Nucleus accumbens (tissue), 56 donors: ENCODE results near the gene TUBB2B.

ENCODE experiments used
- DNase-seq, 56 donors: peaks; one replicate each; lab custom pipeline; 2025; lab: John Stamatoyannopoulos, UW

Gene TUBB2B

DNA sequence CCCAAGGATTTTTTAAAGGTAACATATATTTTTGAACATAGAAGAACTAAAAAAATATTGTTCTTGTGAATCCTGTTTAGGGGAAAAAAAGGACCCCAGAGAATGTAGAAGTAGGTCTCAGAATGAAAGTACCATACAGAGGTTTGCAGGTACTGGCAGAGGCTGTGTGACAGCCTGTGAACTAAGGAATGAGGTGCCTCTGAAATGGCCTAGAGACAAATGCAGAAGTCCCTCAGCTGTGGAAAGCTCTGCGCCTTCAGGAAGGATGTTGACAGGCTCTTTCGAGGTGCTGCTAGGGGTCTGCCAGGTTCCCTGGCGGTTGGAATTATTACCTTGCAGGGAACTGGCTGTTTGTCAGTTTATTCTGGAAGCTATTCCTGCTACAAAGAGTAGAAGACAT is 8.6 kb upstream of the TUBB2B start:
- no peak for DNase-seq

DNA sequence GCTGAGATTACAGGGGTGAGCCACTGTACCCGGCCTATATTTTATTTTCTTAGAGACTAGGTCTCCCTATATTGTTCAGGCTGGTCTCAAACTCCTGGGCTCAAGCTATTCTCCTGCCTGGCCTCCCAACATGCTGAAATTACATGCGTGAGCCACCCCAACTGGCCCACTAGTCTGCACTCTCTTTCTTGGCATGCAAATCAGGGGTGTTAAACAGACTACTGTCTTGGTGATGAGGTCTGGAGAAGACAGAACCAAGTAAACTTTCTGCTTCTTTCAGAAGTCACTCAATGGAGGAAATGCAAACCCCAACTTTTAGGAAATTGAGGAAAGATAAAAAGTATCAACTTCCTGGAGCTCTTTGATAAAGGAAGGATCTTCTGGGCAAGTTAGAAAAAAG is 8.0 kb upstream of the TUBB2B start:
- no peak for DNase-seq

DNA sequence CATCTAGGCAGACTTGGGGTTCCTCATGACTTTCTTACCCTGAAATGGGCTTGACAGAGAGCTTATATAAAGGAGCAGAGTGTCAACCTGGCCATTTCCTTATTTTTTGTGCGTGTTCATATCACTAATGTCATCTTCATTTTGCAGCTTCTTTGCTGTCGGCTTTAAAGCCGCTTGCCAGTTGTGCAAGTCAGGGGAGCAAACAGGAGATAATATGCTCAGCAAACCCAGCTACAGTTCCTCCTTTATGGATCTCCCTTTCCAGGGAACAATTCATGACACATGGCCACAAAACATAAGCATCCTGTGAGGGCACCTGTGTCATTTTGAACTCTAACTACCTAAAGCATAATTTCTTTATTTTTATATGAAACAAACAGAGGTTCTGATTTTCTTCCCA is 6.5 kb upstream of the TUBB2B start:
- DNase-seq: no peak

DNA sequence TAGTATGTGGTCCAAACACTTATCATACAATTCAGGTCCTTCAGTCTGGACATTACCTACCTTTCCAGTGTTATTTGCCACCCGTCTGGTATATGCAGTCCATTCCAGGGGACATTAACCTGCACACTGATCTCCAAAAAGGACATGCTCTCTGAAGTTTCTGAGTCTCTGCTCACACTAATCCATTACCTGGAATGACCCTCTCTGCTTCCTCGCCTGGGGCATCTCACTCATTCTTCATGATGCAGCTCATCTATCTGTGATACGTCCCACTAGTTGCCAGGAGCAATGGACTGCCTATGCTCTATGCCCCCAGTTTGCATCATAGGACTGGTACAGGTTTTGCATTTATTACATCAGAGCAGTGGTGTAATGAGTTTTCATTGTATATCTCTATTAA is 5.9 kb upstream of the TUBB2B start:
- DNase-seq: no peak

DNA sequence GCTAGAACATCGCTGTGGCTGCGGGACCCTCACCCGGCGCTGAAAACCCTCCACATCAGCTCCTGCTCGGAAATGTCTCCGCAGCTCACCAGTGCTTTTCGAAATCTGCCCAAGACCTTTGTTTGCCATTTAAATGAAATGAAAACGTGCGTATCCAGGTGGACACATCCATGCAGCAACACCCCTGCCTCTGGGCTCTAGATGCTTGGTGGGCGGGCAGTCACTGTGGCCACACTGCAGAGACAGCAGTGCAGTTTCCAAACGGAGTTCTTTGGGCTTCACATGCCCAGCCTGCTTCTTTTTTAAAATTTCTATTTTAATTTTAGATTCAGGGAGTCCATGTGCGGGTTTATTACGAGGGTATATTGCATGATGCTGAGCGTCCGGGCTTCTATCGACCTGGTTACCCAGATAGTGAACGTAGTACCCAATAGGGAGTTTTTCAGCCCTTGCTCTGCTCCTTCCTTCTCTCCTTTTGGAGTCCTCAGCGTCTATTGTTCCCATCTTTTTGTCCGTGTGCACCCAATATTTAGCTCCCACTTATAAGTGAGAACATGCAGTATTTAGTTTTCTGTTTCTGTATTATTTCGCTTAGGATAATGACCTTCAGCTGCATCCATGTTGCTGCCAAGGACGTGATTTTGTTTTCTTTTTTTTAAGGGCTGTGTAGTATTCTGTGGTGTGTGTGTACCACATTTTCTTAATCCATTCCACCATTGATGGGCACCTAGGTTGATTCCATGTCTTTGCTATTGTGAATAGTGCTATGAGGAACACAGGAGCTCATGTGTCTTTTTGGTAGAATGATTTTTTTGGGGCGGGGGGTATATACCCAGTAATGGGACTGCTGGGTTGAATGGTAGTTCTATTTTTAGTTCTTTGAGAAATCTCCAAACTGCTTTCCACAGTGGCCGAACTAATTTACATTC is 4.8 kb upstream of the TUBB2B start:
- peak in 4 of 56 donors; percentile 51 to 73 (median 62) for DNase-seq

DNA sequence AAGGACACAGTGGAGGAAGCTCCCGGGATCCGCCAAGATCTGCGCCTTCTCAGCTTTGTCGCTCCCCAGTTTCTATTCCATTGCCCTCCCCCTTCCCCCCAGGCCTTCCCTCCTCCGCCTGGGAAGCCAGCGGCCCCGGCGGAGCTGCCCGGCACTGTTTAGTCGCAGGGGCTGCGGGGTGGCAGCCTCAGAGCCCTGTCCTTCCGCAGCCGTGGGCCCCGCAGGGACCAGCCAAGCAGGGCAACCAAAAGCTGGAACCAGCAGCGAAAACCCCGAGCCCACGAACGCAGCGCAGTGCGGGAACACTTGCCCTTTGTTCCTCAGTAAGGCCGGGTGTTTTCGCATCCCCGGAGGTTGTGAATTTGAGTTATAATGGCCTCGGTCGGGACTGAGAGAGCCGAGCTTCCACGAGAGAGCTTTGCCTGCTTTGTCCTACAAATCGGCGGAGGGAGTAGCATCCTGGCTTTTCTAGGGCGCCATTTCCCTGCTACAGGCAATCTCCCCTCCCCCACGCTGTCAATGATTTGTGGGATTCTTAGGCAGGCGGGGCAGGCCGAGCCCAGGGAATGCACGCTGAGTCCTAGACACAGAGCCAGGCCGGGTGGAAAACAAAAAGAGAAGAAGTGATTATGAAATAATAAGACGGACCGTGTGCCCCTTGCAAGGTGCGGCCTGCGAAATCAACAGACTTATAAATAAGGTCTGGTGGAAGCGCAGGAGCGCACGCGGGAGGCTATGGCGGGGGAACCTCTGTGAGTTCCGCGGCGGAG is 4.0 kb upstream of the TUBB2B start:
- DNase-seq: peak in 54 of 56 donors; percentile 33 to 92 (median 69)

DNA sequence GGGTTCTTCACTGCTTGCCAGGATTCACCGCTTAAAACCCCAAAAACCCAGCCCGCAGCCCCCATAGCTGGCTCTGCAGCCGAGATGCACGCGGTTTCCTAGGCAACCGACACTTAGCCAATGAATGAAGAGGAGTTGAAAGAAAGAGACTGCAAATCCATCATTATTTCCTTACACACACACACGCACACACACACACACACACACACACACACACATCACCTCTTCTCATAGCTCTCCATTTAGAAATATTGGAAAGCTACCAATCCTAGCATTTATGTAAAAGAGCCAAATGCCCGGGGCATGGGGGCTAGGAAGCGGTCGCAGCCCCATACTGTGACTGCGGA is 3.4 kb upstream of the TUBB2B start:
- DNase-seq: peak in 42 of 56 donors; percentile 31 to 87 (median 64)

DNA sequence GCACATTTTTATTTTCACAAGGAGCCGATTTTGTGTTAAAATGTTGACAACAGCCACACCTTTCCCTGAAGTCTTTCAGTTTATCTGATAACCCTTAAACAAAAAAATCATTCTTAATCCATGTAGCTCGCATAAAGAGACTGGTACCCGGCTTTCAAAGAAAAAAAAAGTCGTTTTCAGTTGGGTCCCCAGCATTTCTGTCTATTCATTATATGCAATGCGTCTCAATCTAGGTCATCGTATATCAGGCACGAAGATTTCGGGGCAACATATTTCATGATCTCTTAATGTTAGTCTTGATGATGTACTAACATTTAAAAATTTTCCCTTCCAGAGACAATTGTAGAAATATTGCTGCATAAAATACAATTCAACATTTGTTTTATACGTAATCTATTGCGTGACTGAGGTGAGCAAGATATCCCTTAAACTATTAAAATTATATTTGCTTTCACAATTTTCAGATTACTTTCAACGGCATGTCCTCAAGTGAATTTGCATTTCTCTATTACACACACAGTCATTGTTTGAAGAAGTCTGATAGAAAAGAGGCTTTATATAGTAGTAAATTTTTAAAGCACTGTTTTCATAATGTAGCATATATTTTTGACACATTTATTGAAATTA is 2.9 kb upstream of the TUBB2B start:
- no peak for DNase-seq

DNA sequence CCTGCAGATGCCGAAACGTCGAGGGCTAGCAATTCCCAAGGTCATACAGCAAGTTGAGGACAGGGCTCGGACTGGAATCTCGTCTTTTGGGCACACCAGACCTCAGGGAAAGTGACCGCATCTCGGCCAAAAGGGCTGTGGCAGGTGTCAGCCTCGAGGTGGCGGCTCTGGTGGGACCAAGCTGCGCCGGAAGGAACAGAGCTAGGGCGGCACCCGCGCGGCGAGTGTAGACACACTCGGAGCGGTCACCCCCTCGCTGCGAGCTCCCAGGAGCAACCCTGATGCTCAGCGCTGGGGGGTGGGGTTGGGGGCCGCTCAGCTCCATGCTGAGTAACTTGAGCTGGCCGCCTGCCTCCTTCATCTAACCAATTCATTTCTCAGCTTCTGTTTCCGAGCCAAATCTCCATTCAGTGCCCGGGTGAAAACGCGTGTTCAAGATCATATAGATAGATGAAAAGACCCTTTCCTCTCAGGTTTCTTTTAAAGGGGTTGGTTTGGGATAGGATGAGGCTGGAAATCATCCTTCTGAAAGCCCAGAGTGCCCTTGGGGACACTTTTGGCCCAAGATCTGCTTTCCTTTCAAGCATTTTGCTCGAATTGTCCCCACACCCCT is 2.2 kb upstream of the TUBB2B start:
- DNase-seq: peak in 31 of 56 donors; percentile 21 to 70 (median 40)

DNA sequence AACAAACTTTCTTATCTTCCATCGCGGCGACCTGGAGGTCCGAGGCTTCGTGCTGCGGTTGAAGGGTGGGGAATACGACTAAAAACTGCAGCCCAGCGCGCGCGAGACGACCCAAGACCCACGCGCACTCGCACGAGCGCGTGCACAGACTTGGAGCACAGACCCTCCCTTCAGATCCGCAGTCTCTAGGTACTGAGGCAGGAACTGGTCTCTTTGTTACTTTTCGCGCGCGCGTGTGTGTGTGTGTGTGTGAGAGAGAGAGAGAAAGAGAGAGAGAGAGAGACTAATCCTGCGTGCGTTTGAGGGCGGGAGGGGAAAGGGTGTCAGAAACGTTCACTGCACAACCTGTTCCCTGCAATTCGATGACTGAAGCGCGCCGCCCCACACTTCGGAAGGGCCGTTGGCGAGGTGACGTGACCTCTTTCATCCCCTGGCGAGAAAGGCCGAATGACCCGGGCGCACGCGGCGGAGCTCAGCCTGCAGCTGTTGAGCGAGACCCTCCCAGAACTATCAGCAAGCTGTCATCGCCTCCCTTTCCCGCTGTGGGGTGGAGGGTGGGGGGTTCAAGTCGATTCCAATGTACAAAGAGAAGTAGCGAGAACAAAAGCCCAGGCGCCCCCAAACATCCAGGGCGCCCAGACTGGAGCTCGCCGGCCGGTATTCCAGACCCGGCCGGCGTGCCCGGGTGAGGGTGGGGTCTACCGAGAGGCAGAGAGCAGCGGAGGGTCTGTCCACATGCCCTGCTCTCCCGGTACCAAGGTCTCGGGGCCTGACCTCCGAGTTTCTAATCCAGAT is 1.5 kb upstream of the TUBB2B start:
- peak in 20 of 56 donors; percentile 25 to 69 (median 46) for DNase-seq

DNA sequence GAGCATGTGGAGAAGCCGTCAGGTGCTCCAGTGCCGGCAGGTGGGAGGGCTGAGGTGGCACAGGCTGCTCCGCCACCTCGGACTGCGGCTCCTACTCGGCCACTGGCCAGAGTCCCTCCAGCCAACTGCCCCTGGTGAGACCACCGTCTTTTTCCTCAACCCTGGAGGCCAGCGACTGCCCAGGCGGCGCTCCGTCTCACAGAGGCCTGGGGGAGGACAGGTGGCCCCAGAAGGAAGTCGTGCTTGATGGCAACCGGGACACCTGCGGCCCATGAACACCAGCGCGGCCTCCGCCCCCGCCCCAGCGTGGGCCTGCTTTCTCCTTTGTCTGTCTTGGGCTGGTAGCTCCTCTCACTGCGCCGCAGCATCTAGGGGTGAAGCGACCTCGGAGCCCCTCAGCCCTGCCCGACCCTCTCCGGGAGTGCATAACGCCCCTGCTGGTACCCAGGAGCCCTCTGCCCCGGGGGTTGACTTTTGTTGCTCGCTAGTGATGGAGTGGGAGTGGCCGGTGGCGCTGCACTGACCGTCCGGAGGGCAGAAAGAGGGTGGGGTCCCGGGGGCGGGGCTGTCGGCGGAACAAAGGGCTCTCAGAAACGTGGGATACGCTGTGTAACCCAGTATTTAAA is 706 bp upstream of the TUBB2B start:
- peak in 14 of 56 donors; percentile 26 to 62 (median 48) for DNase-seq

DNA sequence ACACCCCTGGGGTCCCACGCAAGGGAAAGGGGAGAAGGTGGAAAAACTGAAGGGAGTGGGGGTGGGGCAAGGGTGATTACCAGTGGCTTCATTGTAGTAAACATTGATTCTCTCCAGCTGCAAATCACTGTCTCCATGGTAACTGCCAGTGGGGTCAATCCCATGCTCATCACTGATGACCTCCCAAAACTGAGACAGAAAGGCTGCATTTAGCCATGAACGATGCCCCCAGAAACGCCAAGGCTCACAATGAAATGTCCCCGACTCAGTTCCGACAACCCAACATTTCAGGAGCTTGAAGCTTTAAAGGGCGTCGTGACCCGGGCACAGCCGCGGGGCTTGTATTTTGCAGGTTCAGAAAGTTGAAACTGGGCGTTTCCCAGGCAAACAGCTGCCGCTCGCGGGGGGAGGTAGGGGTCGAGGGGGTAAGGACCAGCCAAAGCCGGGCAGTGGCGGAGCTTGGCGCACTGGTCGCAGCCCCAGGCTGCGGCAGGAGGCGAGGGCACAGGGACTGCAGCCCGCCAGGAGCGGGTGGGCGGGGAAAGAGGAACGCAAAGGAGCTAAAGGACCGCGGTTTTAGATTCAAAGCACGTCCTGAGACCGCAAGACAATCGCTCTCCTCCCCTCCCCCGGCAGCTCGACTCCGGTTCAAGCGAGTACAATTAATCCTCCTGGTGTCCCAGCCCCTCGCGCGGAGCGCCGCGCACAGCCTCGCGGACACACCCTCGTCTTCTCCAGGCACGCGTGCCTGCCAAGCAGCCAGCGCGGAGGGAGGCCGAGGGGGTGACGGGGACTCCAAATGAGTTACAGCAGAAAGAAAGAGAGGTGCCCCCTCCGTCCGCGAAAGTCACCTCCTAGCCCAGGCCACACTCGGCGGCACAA is 731 bp downstream of the TUBB2B start:
- DNase-seq: peak in 24 of 56 donors; percentile 24 to 69 (median 42)

DNA sequence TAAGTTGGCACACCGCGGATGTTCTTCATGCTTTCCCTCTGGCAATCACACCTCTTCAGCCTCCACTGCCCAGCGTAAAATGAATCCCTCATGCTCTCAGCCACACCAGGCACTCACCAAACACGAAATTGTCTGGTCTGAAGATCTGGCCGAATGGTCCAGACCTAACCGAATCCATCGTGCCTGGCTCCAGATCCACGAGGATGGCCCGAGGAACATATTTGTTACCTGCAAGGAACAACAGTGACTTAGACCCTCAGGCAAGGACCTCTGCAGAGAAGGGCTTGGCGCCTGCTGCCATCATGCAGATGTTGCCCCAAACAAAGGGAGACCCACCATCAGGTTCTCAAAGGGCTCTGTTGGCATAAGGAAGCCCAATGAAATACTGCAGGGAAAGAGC is 1.4 kb downstream of the TUBB2B start:
- no peak for DNase-seq

DNA sequence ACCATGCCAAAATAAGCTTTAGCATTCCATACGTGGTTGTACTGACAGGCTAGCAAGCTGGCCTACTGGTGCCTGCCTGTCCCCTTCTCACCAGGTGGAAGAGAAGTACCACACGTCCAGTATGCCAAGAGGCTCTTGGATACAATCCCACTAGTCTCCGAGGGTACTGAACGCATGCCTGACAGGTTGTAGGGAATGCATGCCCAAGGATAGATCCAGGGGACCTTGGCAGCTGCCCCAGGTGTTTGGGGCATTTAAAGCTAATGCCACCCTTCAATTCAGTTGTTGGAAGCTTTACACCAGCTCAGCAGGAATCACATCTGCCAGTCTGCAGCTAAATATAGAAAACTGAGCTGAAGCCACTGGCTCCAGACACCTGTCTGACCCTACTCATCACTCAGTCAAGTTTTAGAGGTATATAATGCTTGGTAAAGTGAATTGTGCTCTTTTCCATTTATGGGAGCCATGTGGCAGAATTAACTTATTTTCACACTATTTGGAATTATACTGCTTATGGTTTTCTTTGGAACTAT is 4.9 kb downstream of the TUBB2B start:
- no peak for DNase-seq

DNA sequence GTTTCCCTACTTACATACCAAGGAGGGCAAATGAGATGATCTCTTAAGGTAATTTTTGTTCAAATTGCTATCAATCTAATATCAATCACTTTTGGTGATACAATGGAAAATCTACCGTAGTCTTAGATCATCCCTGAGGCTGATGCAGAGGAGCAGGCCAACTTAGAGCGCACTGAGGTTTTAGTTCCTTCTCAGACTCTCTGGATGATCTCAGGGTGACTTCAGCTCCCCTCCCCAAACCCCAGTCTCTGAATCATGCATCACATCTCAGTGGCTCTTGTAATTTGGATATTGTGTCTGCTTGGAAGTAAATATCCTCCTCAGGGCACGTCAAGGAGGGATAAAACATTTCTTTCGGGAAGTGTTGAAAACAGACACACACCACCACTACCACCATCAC is 5.9 kb downstream of the TUBB2B start:
- DNase-seq: no peak

DNA sequence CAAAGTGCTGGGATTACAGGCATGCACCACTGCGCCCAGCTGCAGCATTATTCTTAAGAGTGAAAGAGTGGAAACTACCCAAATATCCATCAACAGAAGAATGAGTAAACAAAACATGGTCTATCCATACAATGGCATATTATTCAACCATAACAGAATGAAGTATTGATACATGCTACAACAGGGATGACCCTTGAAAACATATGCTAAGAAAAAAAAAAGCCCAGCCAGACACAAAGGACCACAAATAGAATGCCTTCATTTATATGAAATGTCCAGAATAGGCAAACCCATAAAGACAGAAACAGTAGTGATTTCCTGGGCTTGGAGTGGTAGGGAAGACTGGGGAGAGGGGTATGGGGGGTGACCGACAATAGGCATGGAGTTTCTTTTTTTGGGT is 7.1 kb downstream of the TUBB2B start:
- DNase-seq: no peak

DNA sequence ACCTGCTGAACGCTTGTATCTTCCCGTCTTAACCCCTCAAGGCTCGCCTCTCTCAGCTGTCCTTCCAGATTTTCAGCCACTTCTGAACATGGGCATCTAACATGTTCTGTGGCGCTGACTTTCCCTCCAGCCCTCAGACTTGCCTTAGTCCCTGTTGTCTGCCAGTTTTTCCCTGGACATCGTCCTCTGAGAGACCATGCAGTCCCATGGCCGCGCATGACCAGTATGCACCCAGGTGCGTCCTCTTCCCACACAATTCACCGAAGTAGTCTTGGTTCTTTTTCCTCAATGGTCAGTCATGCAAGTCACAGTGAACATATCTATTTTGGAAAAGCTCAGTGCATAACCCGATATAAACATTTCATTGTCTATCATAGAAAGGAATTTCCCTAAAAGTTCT is 9.2 kb downstream of the TUBB2B start:
- no peak for DNase-seq

DNA sequence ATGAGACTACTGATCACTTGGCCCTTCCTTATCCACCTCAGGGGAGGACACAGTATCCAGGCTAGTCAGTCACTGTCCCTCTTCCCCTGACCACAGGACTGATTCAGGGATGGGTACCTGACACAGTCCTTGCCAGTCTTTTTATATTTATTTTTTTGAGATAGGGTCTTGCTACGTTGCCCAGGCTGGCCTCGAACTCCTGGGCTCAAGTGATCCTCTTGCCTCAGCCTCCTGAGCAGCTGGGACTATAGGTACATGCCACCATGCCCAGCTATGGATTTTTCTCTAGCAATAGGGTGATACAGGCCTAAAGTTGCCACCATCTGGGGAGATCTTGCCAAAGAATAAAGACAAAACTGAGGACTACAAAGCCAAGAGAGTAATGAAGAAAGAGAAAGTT is 10.2 kb downstream of the TUBB2B start:
- DNase-seq: no peak
